OCI-LY1 (cell line): Measurements from ENCODE around the gene EGFL7.

ENCODE experiments used
- EZH2 ChIP-seq: fragments of 200-600 bp; sonication (generic), shearing (Covaris generic); IDR thresholded peaks from 2 replicates; pipeline ENCODE4 v1.8.0; 2017; ENCODE audit warnings: borderline replicate concordance, mixed run types, mild to moderate bottlenecking, antibody characterized with exemption, low read length, moderate library complexity, mixed read lengths
- TF ChIP-seq, protein P1 (sequence below): fragments of 200-600 bp; sonication (generic), shearing (Covaris generic); IDR thresholded peaks from 2 replicates; pipeline ENCODE4 v1.5.1; 2017; ENCODE audit warnings: mild to moderate bottlenecking, antibody characterized with exemption, low read length, moderate library complexity, mixed read lengths

DNA sequence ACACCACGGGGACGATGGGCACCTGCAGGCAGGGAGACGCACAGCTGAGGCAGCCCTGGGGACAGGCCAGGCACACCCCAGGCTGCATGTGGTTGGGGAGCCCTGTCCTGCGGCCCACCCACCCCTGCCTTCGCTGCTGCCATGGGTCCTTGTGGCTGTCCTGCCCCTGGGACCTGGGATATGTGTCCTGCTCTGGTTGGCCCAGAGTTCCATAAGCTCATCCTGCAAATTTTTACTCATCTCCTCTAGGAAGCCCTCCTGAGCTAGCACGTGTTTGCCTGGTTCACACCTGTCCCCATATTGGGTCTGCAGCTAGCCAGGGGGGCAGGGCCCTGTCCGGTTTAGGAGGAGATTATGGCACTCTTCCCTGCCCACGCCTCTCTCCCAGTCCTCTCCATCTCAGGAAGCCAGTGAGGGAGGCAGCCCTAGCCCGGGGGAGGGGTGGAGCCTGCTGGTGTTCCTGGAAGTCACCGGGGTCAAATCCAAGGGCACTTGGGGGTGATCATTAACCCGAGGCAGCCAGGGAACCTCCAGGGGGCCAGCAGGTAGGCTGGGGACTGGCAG, 12.2 kb downstream of the EGFL7 start:
- TF ChIP-seq, protein P1, sequence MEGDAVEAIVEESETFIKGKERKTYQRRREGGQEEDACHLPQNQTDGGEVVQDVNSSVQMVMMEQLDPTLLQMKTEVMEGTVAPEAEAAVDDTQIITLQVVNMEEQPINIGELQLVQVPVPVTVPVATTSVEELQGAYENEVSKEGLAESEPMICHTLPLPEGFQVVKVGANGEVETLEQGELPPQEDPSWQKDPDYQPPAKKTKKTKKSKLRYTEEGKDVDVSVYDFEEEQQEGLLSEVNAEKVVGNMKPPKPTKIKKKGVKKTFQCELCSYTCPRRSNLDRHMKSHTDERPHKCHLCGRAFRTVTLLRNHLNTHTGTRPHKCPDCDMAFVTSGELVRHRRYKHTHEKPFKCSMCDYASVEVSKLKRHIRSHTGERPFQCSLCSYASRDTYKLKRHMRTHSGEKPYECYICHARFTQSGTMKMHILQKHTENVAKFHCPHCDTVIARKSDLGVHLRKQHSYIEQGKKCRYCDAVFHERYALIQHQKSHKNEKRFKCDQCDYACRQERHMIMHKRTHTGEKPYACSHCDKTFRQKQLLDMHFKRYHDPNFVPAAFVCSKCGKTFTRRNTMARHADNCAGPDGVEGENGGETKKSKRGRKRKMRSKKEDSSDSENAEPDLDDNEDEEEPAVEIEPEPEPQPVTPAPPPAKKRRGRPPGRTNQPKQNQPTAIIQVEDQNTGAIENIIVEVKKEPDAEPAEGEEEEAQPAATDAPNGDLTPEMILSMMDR = no peak
- TF ChIP-seq EZH2 = no peak
